Ascending aorta (tissue), 2 donors: ENCODE data around the gene EZR. TPM values are rescaled to one million over a fixed set of nuclear protein-coding genes. Genes with fewer than 3 reads are reported as not detected.
A peak's percentile ranks its signal among the peaks of the same experiment; 100 is the strongest.

ENCODE experiments used
- DNase-seq, 2 donors: peaks; one replicate each; pipeline ENCODE4 v3.0.0-alpha.2; 2019; ENCODE audit warnings: low spot score in 2 of 2
- H3K27ac ChIP-seq, 2 donors: fragments of 200-600 bp; sonication (generic); one replicate each; pipeline ENCODE4 v1.5.1; 2016 to 2017; ENCODE audit warnings: mild to moderate bottlenecking in 1 of 2
- H3K27me3 ChIP-seq: fragments of 200-600 bp; sonication (generic); one replicate; pipeline ENCODE4 v1.5.1; 2017
- H3K36me3 ChIP-seq, 2 donors: fragments of 200-600 bp; sonication (generic); one replicate each; pipeline ENCODE4 v1.5.1; 2016
- H3K4me1 ChIP-seq, 2 donors: fragments of 200-600 bp; sonication (generic); one replicate each; pipeline ENCODE4 v1.5.1; 2016 to 2017; ENCODE audit warnings: mild to moderate bottlenecking in 1 of 2
- H3K4me3 ChIP-seq, 2 donors: fragments of 200-600 bp; sonication (generic); one replicate each; pipeline ENCODE4 v1.5.1; 2016 to 2017; ENCODE audit warnings: mild to moderate bottlenecking in 1 of 2
- H3K9me3 ChIP-seq, 2 donors: fragments of 200-600 bp; sonication (generic); one replicate each; pipeline ENCODE4 v1.5.1; 2016
- intact Hi-C: fragments of 100-400 bp; cut with DNase I; formaldehyde crosslinking; loops from one replicate; pipeline ENCODE4 v1.15.1; 2023
- total RNA-seq: library from RNA; depleted of rRNA; stranded (reverse); fragments of >200 nt; gene quantifications from one replicate; pipeline ENCODE4 v1.1.0, GENCODE V29; 2016
- TF ChIP-seq, protein P1 (sequence below), 3 experiments: fragments of 200-600 bp in 2 of 3; fragments of 450-650 bp in 1 of 3; sonication (generic) in 2 of 3; IDR thresholded peaks; one replicate each; pipeline ENCODE4 v1.5.1; 2016 to 2019; ENCODE audit warnings: antibody characterized with exemption in 3 of 3, mild to moderate bottlenecking in 1 of 3, moderate library complexity in 1 of 3

Gene EZR
- total RNA-seq, 1 donor from 2014 or later = 49.7 TPM

DNA sequence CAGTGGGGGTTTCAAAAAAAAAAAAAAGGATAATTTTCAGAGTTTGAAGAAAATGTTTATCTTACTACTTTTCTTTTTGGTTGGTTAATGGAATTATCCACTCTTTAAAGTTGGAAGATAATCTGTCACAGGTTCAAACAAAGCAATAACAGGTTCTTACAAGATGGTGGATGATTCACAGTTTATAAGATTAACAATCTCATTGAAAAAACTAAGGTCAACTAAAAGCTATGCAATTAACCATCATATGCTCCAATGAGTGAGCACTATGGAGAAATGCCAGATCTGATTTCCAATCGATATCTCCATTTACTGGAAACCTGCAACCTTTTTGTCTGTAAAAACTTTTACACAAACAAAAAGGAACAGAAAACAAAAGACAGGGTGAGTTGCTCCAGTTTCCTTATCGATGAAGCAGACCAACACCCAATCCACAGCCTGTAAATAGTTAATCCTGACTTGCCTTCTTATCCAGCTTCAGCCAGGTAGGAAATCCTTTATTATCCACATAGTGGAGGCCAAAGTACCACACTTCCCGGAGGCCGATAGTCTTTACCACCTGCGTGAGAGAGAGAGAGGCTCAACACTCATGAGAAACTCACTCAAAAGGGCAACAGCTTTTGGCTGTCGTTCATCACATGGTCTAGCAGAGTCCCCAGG lies 32.4 kb downstream of the EZR start:
- DNase-seq = peak in 1 of 2 donors; percentile 8
- H3K36me3 ChIP-seq = peaks cover 46 to 70% of the 10 kb centered on the region in 2 donors
- no peaks in the 10 kb centered on the region for H3K4me1 ChIP-seq
- no peaks in the 10 kb centered on the region for H3K27me3 ChIP-seq
- no peak overlapping the region for H3K4me3 ChIP-seq
- no peaks in the 10 kb centered on the region for H3K9me3 ChIP-seq
- intact Hi-C loops = no loop called here
- TF ChIP-seq, protein P1, sequence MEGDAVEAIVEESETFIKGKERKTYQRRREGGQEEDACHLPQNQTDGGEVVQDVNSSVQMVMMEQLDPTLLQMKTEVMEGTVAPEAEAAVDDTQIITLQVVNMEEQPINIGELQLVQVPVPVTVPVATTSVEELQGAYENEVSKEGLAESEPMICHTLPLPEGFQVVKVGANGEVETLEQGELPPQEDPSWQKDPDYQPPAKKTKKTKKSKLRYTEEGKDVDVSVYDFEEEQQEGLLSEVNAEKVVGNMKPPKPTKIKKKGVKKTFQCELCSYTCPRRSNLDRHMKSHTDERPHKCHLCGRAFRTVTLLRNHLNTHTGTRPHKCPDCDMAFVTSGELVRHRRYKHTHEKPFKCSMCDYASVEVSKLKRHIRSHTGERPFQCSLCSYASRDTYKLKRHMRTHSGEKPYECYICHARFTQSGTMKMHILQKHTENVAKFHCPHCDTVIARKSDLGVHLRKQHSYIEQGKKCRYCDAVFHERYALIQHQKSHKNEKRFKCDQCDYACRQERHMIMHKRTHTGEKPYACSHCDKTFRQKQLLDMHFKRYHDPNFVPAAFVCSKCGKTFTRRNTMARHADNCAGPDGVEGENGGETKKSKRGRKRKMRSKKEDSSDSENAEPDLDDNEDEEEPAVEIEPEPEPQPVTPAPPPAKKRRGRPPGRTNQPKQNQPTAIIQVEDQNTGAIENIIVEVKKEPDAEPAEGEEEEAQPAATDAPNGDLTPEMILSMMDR (IDR thresholded peaks at IDR 0.05) = no peak
- no peak overlapping the region for H3K27ac ChIP-seq

DNA sequence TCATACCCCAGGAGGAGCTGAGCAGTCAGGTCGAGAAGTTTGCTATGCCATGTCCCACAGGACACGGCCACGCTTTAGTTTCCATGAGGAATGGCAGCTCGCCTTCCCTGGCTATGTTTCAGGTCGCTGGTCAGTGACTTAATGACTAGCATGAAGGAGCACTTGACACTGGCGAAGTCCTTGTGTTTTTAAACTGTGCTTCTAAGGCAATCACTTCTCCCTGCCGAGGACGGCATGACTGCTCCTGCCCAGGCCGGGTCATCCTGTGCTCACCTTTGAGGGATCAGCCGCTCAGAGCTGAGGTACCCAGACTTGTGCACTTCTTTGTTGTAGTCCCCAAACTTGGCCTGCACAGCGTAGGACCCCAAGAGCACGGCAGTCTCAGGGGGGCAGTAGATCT lies 34.1 kb downstream of the EZR start:
- Histone ChIP-seq H3K27me3 (no peaks in the 10 kb centered on the region), H3K36me3 (peaks cover 53 to 85% of the 10 kb centered on the region in 2 donors), H3K4me1 (no peaks in the 10 kb centered on the region), H3K9me3 (no peaks in the 10 kb centered on the region), H3K4me3 (no peak overlapping the region), H3K27ac (no peak overlapping the region)
- TF ChIP-seq, protein P1 (IDR thresholded peaks at IDR 0.05) = no peak
- intact Hi-C loops = no loop called here
- peak in 1 of 2 donors; percentile 55 for DNase-seq

DNA sequence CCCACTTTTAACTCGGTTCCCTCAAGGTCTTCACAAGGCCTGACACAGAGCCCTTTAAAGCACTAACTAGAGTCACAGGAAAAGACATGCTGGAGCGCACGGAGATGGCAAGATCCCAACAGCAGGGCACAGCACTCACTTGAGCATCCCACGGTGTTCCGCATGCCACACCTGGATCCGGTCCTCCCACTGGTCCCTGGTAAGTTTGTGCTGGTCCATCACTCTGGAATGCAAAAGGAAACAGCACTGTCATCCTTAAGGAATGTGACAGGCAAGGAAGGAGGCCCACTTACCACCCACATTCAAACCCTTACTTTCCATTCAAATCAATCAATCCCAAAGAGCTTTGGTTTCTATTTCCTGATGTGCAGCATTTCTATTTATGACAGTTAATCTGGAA lies 34.7 kb downstream of the EZR start:
- TF ChIP-seq, protein P1 (IDR thresholded peaks at IDR 0.05) = no peak
- Histone ChIP-seq H3K27ac (no peak overlapping the region), H3K4me1 (no peaks in the 10 kb centered on the region), H3K9me3 (no peaks in the 10 kb centered on the region), H3K4me3 (no peak overlapping the region), H3K36me3 (peaks cover 53 to 85% of the 10 kb centered on the region in 2 donors), H3K27me3 (no peaks in the 10 kb centered on the region)
- intact Hi-C loops = no loop called here
- no peak for DNase-seq

DNA sequence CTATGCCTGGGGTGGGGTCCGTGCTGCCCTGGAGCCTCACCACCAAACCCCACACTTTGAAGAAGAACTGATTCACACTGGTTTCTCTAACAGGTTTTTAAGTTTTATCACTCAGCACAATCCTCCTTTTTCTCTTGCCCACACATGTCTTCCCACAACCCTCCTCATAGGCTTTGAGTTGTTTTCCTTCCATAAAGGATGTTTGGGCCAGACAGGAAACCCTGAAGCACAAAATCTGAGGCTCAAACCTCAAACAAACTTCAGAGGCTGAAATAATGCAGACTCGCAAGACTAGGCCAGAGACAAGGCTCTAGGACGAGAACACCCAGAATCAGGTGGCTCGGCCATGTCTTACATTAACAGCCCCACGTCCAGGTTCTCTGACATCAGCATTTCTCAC lies 35.3 kb downstream of the EZR start:
- intact Hi-C loops = no loop called here
- Histone ChIP-seq H3K4me1 (no peaks in the 10 kb centered on the region), H3K27me3 (no peaks in the 10 kb centered on the region), H3K9me3 (no peaks in the 10 kb centered on the region), H3K36me3 (peaks cover 52 to 83% of the 10 kb centered on the region in 2 donors), H3K27ac (no peak overlapping the region), H3K4me3 (no peak overlapping the region)
- DNase-seq = peak in 1 of 2 donors; percentile 2
- TF ChIP-seq, protein P1 (IDR thresholded peaks at IDR 0.05) = no peak

DNA sequence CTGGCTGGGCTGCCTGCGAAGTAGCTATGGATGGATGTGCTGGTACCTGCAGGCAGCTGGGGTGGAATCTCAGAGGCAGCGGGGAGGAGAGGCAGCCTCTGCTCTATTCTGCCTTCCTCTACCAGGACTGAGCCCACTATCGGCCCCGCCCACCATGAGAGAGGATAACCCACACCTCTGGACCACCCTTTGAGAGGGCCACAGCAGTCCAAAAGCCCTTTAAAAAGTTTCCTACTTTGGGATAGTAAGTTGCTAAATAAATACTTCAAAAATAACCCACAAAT lies 36.1 kb downstream of the EZR start:
- peak in 1 of 2 donors; percentile 50 for DNase-seq
- Histone ChIP-seq H3K4me3 (no peak overlapping the region), H3K36me3 (peaks cover 50 to 77% of the 10 kb centered on the region in 2 donors), H3K4me1 (no peaks in the 10 kb centered on the region), H3K27me3 (no peaks in the 10 kb centered on the region), H3K9me3 (no peaks in the 10 kb centered on the region), H3K27ac (no peak overlapping the region)
- TF ChIP-seq, protein P1 (IDR thresholded peaks at IDR 0.05) = no peak
- intact Hi-C loops = no loop called here
